EL (cell line): ENCODE measurements around the gene PANK4.
A peak's percentile ranks its signal among the peaks of the same experiment; 100 is the strongest.
"Not testable (repeated sequence)": the region's sequence is repeated elsewhere in the genome, so short reads cannot be mapped to it uniquely, and the experiment has no call there.

Experiments
- DNase-seq: peaks from one replicate; pipeline ENCODE4 v3.0.0-alpha.2; 2016

The PANK4 gene

DNA sequence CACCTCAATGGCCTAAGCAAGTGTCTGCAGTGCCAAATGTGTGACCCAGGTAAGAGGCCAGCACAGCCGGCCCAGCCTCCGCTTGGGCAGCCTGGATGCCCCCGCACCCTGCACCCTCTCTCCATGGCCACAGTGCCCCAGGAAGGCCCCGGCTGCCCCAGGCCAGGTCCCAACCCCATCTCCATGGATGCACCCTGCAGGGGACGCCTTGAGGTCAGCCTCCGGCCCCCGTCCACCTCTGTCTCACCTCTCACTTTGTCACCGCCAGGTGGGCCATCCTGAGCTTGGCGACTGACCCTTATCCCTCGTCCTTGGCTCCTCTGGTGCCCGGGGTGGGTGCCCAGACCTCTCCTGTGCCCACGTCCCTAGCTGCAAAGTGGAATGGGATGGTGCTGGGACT, 32.0 kb upstream of the PANK4 start:
- no peak for DNase-seq

DNA sequence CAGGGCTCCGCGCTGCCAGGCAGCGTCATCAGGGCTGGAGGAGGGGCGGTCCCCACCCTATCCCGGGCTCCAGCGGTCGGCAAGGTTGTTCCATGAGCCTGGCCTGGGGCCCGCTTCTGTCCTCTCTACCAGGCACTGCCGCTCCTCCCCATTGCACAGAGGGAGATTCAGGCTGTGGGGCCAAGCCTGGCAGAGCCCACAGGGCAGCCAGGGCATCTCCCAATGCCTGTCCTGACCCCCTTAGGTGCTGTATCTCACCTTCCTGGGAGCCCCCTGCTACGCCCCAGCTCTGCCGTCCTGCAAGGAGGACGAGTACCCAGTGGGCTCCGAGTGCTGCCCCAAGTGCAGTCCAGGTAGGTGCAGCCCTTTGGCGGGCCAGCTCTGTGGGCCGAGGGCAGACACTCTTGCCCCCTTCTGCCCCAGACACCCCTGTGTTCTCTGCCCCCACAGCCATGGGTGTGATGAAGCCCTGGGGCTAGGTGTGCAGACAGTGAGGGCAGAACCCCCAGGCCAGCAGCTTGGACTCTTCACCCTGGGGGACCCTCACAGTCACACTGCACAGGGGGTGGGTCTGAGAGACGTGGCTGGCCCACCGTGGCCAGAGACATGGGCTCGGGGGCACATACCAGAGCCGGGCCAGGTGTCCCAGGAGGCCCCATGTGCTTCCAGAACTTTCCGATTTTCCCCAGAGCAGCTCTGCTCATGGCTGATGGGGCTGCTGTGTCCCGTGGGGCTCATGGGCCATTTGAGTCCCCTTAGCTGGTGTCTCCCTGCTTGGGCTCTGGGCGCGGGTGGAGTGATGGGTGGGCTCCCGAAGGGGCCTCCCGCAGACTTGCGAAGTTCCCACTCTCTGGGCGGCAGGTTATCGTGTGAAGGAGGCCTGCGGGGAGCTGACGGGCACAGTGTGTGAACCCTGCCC, 31.3 kb upstream of the PANK4 start:
- no peak for DNase-seq

DNA sequence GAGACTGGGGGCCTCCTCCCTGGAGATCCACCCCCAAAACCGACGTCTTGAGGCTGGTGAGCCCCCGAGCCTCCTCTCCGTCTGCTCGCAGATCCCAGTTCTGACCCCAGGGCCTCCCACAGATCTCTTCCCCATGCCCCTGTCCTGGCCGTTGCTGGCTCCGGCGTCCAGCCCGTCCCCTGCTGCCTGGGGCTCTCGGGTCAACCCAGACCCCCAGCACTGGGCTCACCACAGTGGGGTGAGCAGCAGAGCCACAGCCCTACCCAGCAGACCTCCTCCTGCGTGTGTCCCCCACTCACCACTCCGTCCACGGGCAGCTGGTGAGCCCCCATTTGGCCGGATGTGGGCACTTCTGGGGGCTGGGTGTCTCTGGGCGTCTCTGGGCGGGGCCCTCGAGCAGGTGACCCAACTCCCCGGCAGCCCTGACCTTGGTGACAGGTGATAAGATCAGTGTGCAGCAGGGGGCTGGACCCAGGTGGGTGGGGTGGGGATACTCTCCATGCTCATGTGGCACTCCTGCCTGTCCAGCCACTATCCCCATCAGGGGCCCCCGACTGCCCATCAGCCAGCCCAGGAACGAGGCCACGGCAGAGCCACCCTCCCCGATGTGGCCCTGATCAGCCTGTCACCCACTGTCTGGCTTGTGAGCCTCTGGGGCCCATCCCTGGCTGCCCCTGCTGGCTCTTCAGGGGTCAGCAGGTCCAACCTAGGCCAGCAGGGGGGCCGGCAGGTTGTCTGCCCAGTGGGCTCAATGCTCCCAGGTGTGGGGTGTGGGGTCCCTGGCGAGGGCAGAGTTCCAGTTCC, 30.5 kb upstream of the PANK4 start:
- DNase-seq: no peak

DNA sequence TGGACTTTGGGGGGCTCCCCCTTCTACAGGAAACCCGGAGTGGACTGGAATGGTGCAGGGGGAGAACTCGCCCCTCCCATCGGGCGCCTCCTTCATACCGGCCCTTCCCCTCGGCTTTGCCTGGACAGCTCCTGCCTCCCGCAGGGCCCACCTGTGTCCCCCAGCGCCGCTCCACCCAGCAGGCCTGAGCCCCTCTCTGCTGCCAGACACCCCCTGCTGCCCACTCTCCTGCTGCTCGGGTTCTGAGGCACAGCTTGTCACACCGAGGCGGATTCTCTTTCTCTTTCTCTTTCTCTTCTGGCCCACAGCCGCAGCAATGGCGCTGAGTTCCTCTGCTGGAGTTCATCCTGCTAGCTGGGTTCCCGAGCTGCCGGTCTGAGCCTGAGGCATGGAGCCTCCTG, 29.9 kb upstream of the PANK4 start, which contains the start of gene TNFRSF14:
Gene TNFRSF14, plus strand, starts transcription at position 95 of the 401 bp plus-strand sequence. Its CDS starts 294 bp downstream, at position 389.
- DNase-seq: peak; percentile 50

DNA sequence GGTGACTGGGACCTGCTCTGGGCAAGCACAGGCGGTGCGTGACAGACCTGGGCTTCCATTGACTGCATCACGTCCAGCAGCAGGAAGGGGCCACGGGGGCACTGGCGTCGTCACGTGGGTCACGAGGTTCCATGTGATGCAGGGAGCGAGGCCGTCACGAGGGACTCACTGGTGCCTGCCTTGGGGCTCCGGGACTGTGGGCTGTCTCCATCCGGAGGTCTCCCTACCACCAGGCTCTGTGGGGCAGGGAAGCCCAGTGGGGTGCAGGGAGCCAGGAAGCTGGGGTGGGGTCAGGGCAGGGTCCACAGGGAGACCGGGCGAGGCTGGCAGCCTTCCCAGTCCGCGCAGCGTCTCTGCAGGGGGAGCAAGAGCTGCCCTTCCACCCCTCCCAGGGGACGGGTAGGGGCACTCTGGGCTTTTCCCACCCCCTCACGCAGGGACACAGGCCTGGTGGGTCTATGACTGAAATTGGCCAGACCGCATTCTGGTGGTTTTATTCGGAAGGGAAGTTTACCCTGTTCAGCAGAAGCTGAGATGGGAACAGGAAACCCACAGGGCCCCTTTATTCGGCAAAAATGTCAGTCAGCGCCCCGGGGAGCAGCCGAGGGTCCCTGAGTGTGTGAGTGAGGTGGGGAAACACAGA, 29.4 kb upstream of the PANK4 start:
- no peak for DNase-seq

DNA sequence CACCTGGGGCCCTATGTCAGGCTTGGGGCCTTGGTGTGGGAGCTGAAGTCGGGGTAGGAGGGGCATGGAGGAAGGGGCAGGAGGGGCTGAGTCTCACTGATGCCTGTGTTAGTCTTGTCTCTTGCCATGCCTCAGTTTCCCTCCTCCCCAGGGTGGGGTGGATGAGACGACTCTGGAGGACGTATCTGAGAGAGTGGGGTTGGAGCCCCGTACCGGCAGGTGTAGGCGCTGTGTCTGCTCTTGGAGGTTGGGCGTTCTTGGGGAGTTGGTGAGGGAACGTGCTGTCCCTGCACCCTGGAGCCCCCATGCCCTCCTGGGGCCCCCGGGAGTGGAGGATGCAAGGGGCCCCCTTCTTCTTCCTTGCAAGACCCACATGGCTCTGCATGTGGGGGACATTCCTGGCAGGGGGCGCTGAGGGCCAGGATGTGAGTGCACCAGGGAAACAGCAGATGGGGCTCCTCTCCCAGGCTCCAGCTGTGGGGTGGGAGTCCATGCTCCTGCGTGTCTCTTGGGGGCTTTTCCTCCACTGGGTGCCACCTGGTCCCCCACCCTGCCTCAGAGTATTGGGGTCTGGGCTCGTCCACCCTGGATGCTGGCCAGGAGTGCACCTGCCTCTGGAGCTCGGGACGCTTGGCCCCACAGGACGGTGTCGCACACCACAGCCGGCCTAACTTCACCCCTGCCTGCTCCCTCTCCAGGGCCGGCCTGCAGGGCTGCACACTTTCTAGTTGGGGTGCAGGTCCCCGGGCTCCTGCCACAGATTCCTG, 28.4 kb upstream of the PANK4 start:
- DNase-seq: no peak

DNA sequence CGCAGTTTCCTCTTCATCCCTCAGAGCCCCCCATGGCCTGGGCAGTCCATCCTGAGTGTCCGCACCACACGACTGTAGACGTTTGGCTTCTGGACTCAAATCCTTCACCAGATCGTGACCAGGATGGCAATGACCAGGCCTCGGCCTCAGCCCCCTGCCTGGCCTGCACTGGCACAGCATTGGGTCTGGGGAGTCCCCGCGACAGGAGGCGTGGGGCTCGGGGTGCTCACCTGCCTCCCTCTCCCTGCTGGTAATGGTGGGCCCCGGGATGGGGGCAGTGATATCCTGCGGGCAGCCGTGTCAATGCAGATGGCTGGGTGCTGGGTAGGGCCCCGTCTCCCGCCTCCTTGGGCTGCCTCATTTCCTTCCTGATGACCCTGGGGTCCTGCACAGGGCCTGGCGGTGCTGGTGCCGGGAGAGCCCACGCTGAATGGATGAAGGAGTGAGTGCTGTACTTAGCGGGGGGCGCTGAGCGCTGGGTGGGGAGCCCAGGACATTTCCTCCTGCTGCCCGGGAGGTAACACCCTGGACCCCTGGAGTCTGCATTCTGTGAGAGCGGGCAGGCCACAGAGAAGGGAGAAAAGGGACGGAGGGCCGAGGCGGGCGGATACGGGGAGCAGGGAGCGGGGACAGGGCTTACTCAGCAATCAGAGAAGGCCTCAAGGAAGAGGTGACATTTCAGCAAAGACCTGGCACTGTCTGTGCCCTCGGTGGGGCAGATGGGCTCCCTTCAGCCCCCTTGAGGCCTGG, 27.6 kb upstream of the PANK4 start:
- no peak for DNase-seq

DNA sequence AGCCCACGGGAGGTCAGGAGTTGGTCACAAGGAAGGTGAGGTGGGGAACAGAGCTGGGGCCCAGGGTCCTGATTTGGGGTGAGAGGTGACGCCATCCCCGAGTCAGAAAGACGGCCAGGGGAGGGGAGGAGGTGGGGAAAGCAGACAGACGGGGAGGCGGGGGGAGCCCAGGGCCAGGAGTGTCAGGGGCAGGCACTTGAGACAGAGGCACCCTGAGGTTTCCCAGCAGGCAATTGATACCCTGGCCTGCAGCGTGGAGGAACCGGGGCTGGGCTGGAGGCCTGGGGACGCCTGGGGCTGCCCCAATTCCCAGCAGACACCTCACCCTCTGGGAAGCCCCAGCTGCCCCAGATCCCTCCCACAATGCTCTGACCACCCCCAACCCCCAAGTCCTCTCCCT, 26.7 kb upstream of the PANK4 start:
- not testable (repeated sequence) for DNase-seq

DNA sequence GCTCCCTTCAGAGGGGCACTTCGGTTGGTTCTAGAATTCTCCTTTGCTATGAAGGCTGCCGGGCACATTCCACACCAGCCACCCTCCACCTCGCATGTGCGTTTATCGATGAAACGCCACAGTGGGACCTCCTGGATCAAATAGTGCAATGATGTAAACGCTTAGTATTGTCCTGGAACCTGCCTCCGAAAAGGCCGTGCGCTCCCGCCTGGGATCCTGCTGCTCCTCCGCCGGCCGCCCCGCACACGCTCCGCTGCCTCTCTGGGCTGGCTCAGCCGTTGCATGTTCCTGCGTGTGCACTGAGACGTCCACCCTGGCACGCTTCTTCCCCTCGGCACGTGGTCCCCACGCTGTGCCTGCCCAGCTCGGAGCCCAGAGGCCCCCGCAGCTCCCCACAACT, 25.8 kb upstream of the PANK4 start:
- DNase-seq: no peak

DNA sequence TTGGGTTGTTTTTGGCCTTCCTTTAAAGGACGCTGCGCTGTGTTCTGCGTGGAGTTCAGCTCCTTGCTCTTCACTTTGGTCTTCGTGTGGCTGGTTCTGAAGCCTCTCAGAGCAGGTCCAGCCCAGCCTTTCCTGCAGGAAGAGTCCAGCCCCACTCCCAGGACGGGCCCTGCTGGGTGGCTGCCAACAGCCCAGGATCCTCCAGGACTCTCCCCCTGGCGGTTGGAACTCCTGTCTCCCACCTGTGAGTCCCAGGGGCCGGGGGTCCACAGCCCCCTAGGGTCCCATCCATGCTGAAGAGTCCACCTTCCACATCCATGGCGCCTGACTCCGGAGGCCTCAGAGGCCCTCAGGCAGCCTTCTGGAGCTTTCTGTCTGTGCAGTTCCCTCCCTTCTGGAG, 25.1 kb upstream of the PANK4 start:
- DNase-seq: not testable (repeated sequence)

DNA sequence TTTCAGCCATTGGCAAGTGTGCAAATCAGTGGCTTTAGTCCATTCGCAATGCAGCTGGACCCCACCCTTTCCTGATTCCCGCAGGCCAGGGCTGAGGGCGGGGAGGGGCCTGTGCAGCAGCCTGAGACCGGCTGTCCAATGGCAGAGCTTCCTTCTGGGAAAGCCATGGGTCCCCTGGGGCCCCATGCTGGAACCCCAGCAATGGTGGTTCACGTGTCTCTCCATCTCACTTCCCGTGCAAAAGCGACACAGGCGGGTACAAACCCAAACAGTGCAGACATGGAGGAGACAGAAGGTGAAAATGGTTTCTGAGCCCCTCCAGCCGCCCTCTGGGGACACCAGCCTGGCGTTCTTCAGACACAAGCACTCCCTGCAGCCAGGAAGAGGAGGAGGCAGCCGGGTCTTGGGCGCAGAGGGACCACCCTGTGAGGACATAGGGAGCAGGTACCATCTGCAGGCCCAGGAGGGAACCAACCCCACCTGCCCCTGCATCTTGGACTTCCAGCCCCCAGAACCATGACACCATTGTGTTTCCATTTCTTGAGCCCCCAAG, 24.0 kb upstream of the PANK4 start:
- DNase-seq: not testable (repeated sequence)

DNA sequence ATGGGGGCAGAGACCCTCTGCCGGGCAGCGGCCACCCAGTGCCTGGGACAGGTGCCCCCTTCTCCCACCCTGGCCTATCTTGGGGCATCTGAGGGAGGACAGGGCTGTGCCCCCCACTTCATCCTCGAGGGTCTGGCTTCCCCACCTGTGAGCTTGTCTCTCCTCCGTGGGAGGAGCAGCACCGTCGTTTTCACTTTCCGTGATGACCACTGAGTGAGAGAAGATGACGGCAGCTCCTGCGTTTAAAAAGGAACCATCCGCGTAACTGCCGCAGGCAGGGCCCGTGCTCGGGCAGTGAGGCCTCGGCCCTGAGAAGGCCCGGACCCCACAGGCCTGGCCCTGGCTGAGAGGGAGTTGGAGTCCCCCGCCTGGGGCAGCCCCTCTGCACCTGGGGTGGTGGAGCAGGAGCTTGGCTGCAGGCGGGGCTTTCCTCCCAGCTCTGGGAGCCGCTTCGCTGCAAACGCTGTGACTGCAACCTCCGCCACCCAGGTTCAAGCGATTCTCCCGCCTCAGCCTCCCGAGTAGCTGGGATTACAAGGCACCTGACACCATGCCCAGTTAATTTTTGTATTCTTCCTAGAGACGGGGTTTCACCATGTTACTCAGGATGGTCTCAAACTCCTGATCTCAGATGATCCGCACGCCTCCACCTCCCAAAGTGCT, 23.1 kb upstream of the PANK4 start:
- DNase-seq: not testable (repeated sequence)

DNA sequence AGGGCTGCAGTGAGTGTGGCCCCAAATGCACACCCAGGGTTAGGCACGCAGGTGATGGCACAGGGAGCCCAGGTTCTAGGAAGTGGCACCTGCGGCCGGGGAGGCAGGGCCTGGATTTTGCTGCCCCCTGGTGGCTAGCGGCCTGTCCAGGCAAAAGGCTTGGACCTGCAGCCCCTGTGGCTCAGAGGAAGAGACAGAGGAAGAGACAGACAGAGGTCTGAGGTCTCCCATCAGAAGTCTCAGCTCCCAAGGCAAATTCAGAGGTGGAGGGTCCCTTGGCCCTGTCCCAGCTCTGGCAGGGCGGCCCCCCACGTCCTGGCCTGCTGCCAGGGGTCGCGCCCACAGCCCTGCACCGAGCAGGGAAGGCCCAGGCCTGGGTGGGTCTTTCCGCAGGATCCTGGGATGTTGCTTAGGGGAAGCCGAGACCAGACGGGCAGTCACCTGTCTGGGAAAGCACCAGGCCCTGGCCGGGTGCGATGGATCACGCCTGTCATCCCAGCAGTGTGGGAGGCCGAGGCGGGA, 21.7 kb upstream of the PANK4 start:
- peak; percentile 65 for DNase-seq

DNA sequence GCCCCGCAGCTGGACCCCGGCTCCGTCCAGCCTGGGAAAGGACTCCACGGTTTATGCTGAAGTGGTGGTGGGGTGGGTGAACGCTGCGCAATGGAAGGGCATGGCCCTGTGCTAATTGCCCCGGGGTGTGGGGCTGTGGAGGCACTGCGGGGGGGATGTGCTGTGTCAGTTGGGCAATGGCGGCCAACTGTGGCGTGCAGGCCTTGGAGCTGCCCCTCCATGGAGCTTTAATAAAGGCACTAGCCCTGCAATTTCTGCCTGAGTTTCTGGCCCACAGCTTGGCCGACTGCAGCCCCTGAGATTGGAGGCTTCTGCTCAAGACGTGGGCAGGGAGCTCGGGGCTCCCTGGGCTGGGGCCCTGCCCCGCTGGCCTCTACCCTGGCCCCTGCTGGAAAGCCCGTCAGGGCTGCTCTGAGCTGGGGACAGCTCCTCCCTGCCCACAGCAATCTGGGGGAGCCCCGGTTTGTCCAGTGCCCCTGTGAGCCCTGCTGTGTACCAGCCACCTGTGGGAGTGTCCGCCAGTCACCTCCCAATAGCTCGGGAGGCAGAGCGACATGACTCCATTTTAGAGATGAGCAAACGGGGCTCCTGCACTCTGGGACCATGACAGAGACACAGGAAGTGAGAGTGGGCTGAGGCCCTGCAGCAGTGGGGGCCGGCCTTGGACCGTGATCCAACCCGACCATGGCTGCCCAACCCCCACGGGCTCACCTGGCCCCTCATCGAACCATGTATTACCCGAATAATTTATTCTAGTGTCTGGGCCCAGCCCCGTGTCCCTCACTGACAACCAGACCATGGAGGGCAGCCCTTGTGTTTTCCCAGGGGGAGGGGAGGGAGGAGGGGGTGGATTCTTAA, 21.0 kb upstream of the PANK4 start:
- DNase-seq: no peak

DNA sequence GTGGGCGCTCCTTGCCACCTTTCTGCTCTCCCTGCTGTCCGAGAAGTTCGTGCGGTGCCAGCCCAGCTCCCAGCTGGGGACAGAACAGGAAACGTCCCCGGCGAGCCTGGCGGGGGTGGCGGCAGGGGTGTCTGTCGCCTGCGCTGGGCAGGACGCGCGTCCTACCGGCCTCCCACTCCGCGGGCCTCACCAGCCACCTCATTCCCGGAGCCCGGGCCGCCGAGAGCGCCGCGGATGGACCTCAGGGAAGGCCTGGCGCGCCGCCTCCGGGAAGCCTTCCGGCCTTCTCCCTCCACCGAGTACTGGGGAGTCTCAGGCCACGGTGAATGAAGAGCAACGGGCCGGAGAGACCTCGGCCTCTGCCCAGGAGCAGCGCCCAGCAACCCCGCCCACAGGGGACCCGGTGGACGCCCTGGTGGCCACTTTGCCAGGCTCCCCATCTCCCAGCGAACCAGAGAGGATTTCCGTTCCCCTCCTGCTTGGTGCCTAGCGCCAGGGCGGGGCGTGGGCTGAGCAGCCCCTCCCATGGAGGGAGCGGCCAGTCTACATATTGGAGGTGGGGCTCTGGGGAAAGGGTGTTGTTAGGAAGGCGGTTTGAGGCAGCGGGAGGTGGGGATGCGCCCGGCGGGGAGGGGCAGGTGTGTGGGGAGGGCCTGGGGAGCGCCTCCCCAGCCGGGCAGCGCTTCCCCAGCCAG, 20.3 kb upstream of the PANK4 start:
- peak; percentile 89 for DNase-seq

DNA sequence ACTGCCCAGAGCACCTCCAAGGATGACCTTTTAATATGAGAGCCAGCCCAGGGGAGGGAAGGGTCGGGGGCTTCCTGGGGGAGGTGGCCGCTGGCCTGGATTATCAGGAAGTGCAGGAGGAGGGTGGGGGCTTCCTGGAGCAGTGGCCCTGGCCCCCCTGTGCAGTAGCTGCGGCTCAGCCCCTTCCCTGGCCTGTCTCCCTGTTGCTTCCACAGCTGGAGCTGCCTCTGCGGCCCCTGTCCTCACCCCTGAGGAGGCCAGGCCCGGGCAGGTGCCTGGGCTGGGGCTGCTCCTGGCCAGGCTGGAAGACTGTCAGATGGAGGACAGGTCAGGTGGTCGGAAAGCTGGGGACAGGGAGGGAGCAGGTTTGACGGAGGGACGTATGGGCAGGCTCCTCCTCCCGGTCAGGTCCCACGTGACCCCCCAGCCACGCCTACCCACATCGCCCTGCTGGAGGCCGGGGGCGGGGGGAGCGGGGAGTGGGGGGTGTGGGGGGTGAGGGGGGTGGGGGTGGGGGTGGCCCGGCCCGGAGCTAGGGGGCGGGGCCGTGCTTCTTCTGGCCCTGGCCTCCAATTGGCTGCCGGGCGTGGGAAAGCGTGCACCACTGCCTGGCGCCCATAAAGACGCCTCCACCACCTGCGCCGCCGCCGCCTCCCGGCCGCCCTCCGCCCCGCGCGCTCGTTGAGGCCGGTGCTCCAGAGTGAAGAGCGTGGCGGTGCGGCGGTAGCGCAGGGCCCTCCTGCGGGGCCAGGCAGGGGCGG, 19.5 kb upstream of the PANK4 start:
- peak; percentile 85 for DNase-seq

DNA sequence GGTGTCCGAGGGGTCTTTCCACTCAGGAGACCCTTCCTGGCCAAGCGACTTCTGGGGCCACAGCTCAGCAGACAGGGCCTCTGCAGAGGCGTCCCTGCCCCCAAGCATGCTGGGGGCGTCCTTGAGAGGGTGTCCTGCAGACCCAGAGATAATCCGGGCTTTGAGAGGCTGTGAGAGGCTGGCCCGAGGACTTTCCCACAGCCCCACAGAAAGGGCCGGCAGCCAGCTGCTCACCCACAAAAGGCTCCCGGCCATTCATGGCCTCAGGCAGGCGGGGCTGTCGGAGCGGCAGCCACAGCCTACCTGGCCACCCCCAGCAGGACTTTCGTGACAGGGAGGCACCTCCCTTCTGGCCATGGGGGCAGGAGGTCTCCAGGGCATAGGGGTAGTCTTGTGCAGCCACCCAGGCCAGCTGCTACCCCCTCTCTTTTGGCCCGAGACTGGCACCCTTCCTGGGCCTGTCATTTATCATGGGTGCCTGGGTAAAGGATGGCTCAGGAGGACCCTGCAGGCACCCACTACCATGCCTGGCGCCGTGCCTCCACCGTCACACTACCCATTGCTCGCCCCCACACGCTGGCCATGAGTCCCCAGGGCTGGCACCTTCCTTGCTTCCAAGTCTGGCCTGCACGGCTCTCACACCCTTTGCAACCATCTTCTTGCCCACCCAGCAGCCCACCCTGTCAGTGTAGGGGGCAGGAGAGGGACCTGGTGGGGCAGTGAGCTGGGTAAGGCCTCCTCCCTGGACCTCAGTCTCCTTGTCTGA, 18.7 kb upstream of the PANK4 start:
- no peak for DNase-seq
